ENCODE results near the gene SLC35B4.

DNA sequence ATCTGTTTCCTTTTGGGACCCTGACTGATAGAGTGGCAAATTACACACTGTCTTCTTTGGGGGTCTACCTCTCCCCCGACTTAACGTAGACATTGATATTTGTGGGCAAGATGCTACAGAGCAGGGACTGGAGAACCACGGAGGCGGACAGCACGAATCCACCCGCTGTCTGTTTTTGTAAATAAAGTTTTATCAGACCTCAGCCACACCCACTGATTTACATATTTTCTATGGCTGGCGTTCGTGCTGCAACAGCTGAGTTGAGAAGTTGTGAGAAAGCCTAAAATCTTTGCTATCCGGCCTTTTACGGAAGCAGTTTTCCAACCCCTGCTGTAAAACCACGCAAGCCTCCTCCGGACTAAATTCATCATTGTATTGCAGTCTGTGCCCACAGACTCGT, 17.2 kb upstream of the SLC35B4 start:
- TF ChIP-seq, protein P1, sequence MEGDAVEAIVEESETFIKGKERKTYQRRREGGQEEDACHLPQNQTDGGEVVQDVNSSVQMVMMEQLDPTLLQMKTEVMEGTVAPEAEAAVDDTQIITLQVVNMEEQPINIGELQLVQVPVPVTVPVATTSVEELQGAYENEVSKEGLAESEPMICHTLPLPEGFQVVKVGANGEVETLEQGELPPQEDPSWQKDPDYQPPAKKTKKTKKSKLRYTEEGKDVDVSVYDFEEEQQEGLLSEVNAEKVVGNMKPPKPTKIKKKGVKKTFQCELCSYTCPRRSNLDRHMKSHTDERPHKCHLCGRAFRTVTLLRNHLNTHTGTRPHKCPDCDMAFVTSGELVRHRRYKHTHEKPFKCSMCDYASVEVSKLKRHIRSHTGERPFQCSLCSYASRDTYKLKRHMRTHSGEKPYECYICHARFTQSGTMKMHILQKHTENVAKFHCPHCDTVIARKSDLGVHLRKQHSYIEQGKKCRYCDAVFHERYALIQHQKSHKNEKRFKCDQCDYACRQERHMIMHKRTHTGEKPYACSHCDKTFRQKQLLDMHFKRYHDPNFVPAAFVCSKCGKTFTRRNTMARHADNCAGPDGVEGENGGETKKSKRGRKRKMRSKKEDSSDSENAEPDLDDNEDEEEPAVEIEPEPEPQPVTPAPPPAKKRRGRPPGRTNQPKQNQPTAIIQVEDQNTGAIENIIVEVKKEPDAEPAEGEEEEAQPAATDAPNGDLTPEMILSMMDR (IDR thresholded peaks at IDR 0.05; ENCODE audit: insufficient read depth, low read depth, low read length) = no peak
- TF ChIP-seq EZH2 (IDR thresholded peaks at IDR 0.05; ENCODE audit: insufficient read depth, low read length) = no peak

Data from astrocyte (in vitro differentiated cells and primary cell).